SK-N-MC (cell line): ENCODE measurements around the gene YLPM1.

Experiments used
- EZH2 ChIP-seq: fragments of 200-600 bp; sonication (generic); IDR thresholded peaks from one replicate; pipeline ENCODE4 v1.6.1; 2017; ENCODE audit warnings: antibody characterized with exemption
- FOXP2 ChIP-seq: optimal IDR thresholded peaks from 2 replicates; pipeline ENCODE3; 2011; ENCODE audit warnings: mild to moderate bottlenecking, moderate library complexity; ENCODE audit not compliant: insufficient read depth; ENCODE audit errors: extremely low read length, control extremely low read depth
- POLR2AphosphoS5 ChIP-seq: IDR thresholded peaks from 2 replicates; pipeline ENCODE4 v1.6.1; 2012; ENCODE audit warnings: mild to moderate bottlenecking, low read depth, low read length, borderline replicate concordance

DNA sequence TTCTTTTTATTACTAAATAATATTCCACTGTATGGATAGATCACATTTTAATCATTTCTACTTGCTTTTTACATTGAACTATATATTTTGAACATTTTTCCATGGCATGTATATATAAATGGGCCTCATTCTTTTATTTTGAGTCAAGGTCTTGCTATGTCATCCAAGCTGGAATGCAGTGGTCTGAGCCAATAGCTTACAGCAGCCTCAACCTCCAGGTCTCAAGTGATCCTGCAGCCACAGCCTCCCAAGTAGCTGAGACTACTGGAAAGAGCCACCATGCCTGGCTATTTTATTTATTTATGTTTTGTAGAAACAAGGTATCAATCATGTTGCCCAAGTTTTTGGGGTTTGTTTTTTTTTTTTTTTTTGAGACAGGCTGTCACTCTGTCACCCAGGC is 42.6 kb upstream of the YLPM1 start:
- no peak for TF ChIP-seq EZH2
- no peak for TF ChIP-seq POLR2AphosphoS5
- TF ChIP-seq FOXP2: no peak
